ENCODE results near the gene NELFB.

- TF ChIP-seq CHAMP1 (IDR thresholded peaks at IDR 0.05) (no peak), YY1 (IDR thresholded peaks at IDR 0.05; ENCODE audit: borderline replicate concordance in 1 of 3, control insufficient read depth in 1 of 3, extremely low read depth in 1 of 3, insufficient read depth in 3 of 3, insufficient read length in 1 of 3, insufficient replicate concordance in 2 of 3, low read depth in 1 of 3, low read length in 2 of 3) (no peak), ARID3A (IDR thresholded peaks at IDR 0.05; ENCODE audit: borderline replicate concordance, low read depth, low read length) (no peak), KLF16 (IDR thresholded peaks at IDR 0.05) (no peak), FOXK1 (CRISPR knock-in tag; IDR thresholded peaks at IDR 0.05; ENCODE audit: borderline replicate concordance) (no peak), ZSCAN29 (IDR thresholded peaks at IDR 0.05) (no peak), ZNF354B (CRISPR knock-in tag; IDR thresholded peaks at IDR 0.05) (no peak), UBTF (IDR thresholded peaks at IDR 0.05; ENCODE audit: borderline replicate concordance in 1 of 2, low read depth in 2 of 2, low read length in 2 of 2) (no peak), ZNF274 (IDR thresholded peaks at IDR 0.05; ENCODE audit: borderline replicate concordance, low read depth, low read length) (no peak)
These were observed 26.6 kb upstream of the NELFB start for GRCh38 chr9:137228506-137228967.
